Hepatocyte (in vitro differentiated cells): ENCODE results near the gene GIPC2.
"Not testable (repeated sequence)": the region's sequence is repeated elsewhere in the genome, so short reads cannot be mapped to it uniquely, and the experiment has no call there.

Experiments used
- EZH2 ChIP-seq: fragments of 200-600 bp; sonication (generic); IDR thresholded peaks from 2 replicates; pipeline ENCODE4 v1.6.1; 2016; ENCODE audit warnings: antibody characterized with exemption, mild to moderate bottlenecking, borderline replicate concordance
- TF ChIP-seq, protein P1 (sequence below): fragments of 200-600 bp; sonication (generic); IDR thresholded peaks from 2 replicates; pipeline ENCODE4 v1.5.1; 2016; ENCODE audit warnings: antibody characterized with exemption, mild to moderate bottlenecking; ENCODE audit not compliant: poor library complexity

DNA sequence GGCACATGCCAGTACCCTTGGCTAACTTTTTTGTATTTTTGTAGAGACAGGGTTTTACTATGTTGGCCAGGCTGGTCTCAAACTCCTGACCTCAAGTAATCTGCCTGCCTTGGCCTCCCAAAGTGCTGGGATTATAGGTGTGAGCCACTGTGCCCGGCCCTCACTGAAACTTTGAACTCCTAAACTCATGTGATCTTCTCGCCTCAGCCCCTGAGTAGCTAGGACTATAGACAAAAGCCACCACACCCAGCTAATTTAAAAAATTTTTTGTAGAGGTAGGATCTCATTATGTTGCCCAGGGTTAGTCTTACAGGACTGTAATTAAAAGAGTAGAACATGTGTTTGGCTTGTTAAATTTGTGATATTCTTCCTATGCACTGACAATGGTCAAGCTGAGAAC, 19.1 kb downstream of the GIPC2 start:
- TF ChIP-seq, protein P1, sequence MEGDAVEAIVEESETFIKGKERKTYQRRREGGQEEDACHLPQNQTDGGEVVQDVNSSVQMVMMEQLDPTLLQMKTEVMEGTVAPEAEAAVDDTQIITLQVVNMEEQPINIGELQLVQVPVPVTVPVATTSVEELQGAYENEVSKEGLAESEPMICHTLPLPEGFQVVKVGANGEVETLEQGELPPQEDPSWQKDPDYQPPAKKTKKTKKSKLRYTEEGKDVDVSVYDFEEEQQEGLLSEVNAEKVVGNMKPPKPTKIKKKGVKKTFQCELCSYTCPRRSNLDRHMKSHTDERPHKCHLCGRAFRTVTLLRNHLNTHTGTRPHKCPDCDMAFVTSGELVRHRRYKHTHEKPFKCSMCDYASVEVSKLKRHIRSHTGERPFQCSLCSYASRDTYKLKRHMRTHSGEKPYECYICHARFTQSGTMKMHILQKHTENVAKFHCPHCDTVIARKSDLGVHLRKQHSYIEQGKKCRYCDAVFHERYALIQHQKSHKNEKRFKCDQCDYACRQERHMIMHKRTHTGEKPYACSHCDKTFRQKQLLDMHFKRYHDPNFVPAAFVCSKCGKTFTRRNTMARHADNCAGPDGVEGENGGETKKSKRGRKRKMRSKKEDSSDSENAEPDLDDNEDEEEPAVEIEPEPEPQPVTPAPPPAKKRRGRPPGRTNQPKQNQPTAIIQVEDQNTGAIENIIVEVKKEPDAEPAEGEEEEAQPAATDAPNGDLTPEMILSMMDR, result not testable (repeated sequence)
- not testable (repeated sequence) for TF ChIP-seq EZH2
